Fibroblast of the aortic adventitia (primary cell): ENCODE data around the gene EBP. TPM values are rescaled to one million over a fixed set of nuclear protein-coding genes. Genes with fewer than 3 reads are reported as not detected.
A peak's percentile ranks its signal among the peaks of the same experiment; 100 is the strongest.

Experiments
- DNase-seq: peaks from one replicate; pipeline ENCODE4 v3.0.0-alpha.2; 2010; ENCODE audit warnings: low read depth
- H3K4me3 ChIP-seq: 2 replicates; pipeline ENCODE4 v1.5.1; 2011; ENCODE audit warnings: low read depth, mild to moderate bottlenecking, control low read depth, low read length, moderate library complexity
- CTCF ChIP-seq: IDR thresholded peaks from 2 replicates; pipeline ENCODE4 v1.5.1; 2011; ENCODE audit warnings: mild to moderate bottlenecking, low read length, control low read depth, inconsistent platforms; ENCODE audit not compliant: insufficient read depth
- total RNA-seq: library from RNA; depleted of rRNA; stranded (reverse); fragments of >200 nt; gene quantifications from 2 replicates; pipeline ENCODE4 v1.2.3, GENCODE V29; 2012; ENCODE audit warnings: low replicate concordance

EBP gene
- total RNA-seq, 1 donor, result 49.2 TPM

GRCh38 chrX:48560681-48561080, 39.1 kb downstream of the EBP start:
- DNase-seq, result no peak
- TF ChIP-seq CTCF, result no peak
- H3K4me3 ChIP-seq, result no peak overlapping the region

DNA sequence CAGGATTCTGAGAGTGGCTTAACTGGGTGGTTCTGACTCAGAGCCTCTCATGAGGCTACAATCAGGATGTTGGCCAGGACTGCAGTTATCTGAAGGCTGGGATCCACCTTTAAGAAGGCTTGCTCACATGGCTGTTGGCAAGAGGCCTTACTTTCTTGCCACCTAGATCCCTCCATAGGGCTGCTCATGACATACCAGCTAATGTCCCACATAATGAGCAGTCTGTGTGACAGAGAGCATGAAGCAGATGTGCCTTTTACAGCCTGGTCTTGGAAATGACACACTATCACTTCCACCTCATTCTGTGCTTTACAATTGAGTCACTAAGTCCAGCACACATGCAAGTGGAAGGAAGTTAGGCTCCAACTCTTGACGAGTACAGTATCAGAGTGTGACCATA, 48.4 kb downstream of the EBP start:
- H3K4me3 ChIP-seq, result no peak overlapping the region
- DNase-seq, result peak; percentile 61
- TF ChIP-seq CTCF, result no peak

GRCh38 chrX:48573690-48574269, 52.2 kb downstream of the EBP start:
- no peak for TF ChIP-seq CTCF
- DNase-seq, result no peak
- H3K4me3 ChIP-seq, result peak overlapping the region; percentile 67

DNA sequence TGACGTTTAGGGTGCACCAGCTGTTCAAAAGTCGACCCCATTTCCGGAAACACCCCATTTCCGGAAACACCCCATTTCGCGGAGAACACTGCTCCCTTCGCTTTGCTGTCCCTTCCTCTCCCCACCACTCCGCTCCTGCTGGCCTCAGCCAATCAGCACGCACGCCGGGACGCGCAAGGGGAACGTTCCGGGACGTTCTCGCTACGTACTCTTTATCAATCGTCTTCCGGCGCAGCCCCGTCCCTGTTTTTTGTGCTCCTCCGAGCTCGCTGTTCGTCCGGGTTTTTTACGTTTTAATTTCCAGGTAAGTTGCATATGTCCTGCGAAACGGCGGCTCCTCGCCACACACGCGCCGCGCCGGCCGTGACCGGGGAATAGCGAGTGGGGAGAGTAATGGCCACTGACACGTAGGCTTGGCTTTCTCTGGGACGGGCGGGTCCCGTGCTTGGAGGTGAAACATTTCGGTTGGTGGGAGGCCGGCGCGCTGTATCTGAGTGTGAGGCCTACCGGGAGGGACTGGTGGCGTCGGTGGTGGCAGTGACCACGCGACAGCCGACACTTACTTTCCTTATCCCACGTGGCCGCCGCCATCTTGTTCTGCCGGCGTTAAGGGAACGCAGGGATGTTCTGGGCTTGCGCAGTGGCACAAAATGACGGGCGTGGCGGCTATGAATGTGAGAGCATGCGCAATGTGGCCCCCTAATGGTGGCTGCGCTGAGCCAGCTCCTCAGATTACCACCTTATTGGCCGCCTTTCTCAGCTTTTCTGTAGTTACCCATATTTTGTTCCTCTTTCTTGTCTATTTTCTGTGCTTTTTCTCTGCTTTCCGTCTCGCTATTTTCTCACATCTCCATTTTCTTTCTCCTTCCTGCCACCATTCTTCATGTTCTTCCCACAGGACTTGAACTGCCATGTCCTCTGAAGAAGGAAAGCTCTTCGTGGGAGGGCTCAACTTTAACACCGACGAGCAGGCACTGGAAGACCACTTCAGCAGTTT, 53.0 kb downstream of the EBP start, which contains the start of gene RBM3:
TSS of gene RBM3 (plus strand) at position 215 of the 997 bp plus-strand sequence. CDS start at position 912, 697 bp downstream.
- peak; percentile 93 for DNase-seq
- peak within 1 kb of the TSS; percentile 89 for H3K4me3 ChIP-seq
- TF ChIP-seq CTCF, result peak; percentile 44

GRCh38 chrX:48575642-48576041, 54.0 kb downstream of the EBP start:
- peak overlapping the region; percentile 89 for H3K4me3 ChIP-seq
- TF ChIP-seq CTCF, result no peak
- no peak for DNase-seq

- TF ChIP-seq CTCF, result no peak
- H3K4me3 ChIP-seq, result peak overlapping the region; percentile 89
- no peak for DNase-seq
Observed at GRCh38 chrX:48576108-48576507, 54.5 kb downstream of the EBP start.

Other genes with a start within 250 kb of the EBP start
- gene SSX3, start 165.1 kb upstream of the EBP start, total RNA-seq, result not detected in 2 replicates
- gene SSX4, start 138.3 kb upstream of the EBP start, total RNA-seq, result not detected in 2 replicates
- gene SSX4B, start 109.8 kb upstream of the EBP start, total RNA-seq, result not detected in 2 replicates
- 10.2 and 97.0 TPM in 2 replicates for gene SLC38A5, start 51.5 kb upstream of the EBP start, total RNA-seq
- gene FTSJ1, start 45.6 kb upstream of the EBP start, total RNA-seq, result 22.7 and 55.0 TPM in 2 replicates
- 9.1 and 10.1 TPM in 2 replicates for gene PORCN, start 12.8 kb upstream of the EBP start, total RNA-seq
- gene TBC1D25, start 17.9 kb downstream of the EBP start, total RNA-seq, result 8.0 and 10.1 TPM in 2 replicates
- 125 and 463 TPM in 2 replicates for gene RBM3, start 52.7 kb downstream of the EBP start, total RNA-seq
- gene WDR13, start 75.7 kb downstream of the EBP start, total RNA-seq, result 41.2 and 72.7 TPM in 2 replicates
- 0.09 TPM in 1 of 2 replicates, not detected in the other for gene WAS, start 162.0 kb downstream of the EBP start, total RNA-seq
- gene SUV39H1, start 174.9 kb downstream of the EBP start, total RNA-seq, result 5.1 and 8.5 TPM in 2 replicates
- gene GLOD5, start 239.9 kb downstream of the EBP start, total RNA-seq, result not detected in 2 replicates